Coronary artery (tissue), 2 donors: ENCODE measurements around the gene CA11.
"Not testable (repeated sequence)": the region's sequence is repeated elsewhere in the genome, so short reads cannot be mapped to it uniquely, and the experiment has no call there.

Source experiments
- DNase-seq: peaks from one replicate; pipeline ENCODE4 v3.0.0-alpha.2; 2017; ENCODE audit warnings: low spot score
- H3K27ac ChIP-seq, 2 donors: fragments of 200-600 bp; sonication (generic); one replicate each; pipeline ENCODE4 v1.5.1; 2016 to 2019
- H3K4me3 ChIP-seq: fragments of 200-600 bp; sonication (generic); 2 replicates; pipeline ENCODE4 v1.5.1; 2016; ENCODE audit warnings: mild to moderate bottlenecking, moderate library complexity
- TF ChIP-seq, protein P1 (sequence below): fragments of 200-600 bp; sonication (generic); IDR thresholded peaks from one replicate; pipeline ENCODE4 v1.5.1; 2019; ENCODE audit warnings: antibody characterized with exemption

CA11 gene

DNA sequence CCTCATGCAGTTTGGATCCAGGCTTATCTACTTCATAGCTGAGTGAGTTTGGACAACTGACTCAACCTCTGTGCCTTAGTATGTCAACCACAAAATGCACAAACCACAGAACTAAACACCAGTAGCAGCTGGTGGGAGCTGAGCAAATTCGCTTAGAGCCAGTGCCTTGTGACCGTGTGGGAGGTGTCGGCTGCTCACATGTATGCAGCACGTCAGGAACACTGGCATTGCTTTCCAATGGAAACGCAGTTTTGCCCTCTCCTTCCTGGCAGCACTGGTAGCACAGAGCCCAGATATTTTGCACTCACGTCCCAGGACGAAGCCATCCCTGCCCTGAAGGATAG is 35.1 kb upstream of the CA11 start:
- no peak overlapping the region for H3K27ac ChIP-seq
- TF ChIP-seq, protein P1, sequence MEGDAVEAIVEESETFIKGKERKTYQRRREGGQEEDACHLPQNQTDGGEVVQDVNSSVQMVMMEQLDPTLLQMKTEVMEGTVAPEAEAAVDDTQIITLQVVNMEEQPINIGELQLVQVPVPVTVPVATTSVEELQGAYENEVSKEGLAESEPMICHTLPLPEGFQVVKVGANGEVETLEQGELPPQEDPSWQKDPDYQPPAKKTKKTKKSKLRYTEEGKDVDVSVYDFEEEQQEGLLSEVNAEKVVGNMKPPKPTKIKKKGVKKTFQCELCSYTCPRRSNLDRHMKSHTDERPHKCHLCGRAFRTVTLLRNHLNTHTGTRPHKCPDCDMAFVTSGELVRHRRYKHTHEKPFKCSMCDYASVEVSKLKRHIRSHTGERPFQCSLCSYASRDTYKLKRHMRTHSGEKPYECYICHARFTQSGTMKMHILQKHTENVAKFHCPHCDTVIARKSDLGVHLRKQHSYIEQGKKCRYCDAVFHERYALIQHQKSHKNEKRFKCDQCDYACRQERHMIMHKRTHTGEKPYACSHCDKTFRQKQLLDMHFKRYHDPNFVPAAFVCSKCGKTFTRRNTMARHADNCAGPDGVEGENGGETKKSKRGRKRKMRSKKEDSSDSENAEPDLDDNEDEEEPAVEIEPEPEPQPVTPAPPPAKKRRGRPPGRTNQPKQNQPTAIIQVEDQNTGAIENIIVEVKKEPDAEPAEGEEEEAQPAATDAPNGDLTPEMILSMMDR: no peak
- DNase-seq: no peak

DNA sequence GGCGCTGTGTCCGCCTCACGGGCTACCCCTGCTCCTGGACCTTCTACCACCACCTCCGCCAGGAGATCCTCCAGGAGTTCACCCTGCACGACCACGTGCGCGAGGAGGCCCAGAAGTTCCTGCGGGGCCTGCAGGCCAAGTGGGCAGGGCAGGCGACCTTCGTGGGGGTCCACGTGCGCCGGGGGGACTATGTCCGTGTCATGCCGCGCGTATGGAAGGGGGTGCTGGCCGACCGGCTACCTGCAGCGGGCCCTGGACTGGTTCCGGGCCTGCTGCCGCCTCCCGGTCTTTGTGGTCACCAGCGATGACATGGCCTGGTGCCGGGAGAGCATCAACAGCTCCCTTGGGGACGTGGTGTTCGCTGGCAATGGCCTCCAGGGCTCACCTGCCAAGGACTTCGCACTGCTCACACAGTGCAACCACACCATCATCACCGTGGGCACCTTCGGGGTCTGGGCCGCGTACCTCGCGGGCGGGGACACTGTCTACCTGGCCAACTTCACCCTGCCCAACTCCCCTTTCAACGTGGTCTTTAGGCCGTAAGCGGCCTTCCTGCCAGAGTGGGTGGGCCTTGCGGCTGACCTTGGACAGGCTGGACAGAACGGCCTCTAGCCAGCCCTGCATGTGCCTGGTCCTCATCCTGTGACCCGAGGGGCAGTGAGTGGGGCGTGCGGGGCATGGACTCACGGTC is 34.6 kb upstream of the CA11 start:
- no peak for DNase-seq
- H3K4me3 ChIP-seq: no peak overlapping the region
- TF ChIP-seq, protein P1: no peak
- no peak overlapping the region for H3K27ac ChIP-seq

More for the DNA sequence above, 35.1 kb upstream of the CA11 start:
- H3K4me3 ChIP-seq: no peak overlapping the region

DNA sequence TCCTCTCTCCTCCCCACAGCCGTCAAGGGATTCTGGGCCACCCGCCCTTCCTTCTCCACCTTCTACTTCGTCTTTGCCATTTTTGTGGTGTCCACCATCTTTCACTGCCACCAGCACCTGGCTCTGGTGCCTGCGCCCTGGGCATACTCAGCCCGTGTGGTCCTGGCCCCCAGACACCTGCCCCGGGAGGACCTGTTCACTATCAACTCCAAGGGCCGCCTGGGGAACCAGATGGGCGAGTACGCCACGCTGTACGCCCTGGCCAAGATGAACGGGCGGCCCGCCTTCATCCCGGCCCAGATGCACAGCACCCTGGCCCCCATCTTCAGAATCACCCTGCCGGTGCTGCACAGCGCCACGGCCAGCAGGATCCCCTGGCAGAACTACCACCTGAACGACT is 34.0 kb upstream of the CA11 start:
- H3K4me3 ChIP-seq, H3K27ac ChIP-seq, DNase-seq: not testable (repeated sequence)

DNA sequence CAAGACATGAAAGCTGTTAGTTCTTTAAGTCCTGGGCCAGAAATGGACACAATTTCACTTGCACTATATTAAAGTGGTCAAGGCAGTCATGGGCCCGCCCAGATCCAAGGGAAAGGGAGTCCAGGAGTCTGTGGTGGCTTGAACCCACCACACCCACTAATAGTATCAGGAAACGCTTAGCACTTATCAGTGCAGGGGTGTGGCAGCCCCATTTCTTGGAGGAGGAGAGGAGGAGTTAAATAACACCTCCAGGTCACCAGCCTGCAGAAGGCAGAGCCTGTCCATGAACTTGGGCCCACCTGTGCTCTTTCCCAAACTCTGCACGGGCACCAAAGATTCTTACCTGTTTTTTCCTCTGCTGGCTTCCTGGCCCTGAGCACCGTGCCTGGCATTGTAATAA is 32.2 kb upstream of the CA11 start:
- no peak overlapping the region for H3K27ac ChIP-seq
- no peak for DNase-seq
- TF ChIP-seq, protein P1: no peak
- no peak overlapping the region for H3K4me3 ChIP-seq

DNA sequence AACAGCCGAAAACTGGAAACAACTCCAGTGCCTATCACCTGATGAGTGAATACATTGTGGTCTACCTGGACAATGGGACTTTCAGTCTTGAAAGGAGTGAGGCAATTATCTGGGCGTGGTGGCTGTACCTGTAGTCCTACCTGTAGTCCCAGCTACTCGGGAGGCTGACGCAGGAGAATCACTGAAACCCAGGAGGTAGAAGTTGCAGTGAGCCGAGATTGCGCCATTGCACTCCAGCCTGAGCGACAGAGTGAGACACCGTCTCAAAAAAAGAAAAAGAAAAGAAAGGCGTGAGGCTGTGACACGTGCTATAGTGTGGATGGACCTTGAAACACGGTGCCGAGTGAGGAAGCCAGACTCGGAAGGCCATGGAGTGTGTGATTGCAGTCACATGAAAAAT is 30.9 kb upstream of the CA11 start:
- no peak overlapping the region for H3K4me3 ChIP-seq
- DNase-seq: no peak
- TF ChIP-seq, protein P1: no peak
- H3K27ac ChIP-seq: no peak overlapping the region

DNA sequence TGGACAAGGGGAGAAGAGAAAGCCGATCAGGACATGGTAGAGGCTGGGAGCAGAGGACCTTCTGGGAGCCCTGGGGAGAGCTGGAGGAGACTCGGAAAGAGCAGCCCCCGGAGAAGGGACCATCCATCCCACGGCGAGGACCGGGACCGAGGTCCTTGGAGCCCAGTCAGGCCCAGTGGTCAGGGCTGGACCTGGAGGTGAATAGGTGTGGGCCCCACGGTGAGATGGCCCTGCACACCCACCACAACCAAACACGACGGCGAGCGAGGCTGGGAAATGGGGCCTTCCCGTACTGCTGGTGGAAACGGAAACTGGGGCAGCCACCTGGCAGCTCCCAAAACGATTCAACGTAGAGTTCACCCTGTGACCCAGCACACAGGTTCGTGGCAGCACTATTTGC is 30.5 kb upstream of the CA11 start:
- TF ChIP-seq, protein P1: no peak
- DNase-seq: no peak
- Histone ChIP-seq H3K27ac (no peak overlapping the region), H3K4me3 (no peak overlapping the region)

DNA sequence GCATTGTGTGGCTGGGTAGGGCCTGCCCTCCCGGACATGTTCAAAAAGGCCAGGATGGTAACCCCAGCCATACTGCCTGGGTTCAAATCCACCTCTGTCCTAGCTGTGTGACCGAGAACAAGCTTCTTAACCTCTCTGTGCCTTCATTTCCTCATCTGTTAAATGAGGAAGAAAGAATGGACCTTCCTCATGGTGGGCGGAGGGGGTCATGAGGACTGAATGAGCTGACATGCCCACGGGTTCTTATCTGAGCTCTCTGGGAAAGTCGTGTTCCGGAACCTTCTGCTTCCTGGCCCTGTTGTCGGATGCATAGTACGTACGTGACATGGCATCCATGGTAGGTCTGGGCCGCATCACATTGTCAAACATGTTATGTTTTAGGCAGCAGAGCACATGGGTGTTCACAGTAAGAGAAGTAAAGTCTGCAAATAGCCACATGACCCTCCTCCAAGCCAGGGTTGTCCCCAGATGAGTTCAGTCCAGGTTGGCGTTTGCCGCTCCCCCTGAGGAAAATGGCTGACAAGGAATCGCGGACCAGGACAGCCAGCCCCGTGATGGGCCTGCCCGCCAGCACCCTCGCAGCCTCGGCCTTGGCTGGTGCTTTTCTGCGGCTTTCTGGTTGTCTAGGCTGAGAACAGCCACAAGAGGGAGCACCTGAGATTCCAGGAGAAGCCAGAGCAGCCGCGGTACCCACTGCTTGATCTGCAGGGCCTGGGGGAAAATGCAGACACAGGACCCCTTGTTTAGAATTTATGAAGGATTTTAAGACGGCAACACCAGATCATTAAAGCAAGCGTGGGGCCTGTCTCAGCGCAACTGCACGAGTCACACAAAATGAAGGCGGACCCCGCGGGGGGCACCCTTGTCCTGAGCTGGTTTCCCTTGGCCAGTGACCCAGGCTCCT is 29.2 kb upstream of the CA11 start:
- Histone ChIP-seq H3K4me3 (peak overlapping the region; percentile 11), H3K27ac (no peak overlapping the region)
- TF ChIP-seq, protein P1: peak; percentile 81
- peak; percentile 82 for DNase-seq
